ENCODE data around the gene KDM4E.

KDM4E gene

GRCh38 chr11:95067841-95068219, 42.8 kb downstream of the KDM4E start:
- peak overlapping the region; percentile 69 for H2AFZ ChIP-seq (ENCODE audit: low read depth)

GRCh38 chr11:95068549-95068948, 43.5 kb downstream of the KDM4E start:
- no peaks in the 10 kb centered on the region for H3K27me3 ChIP-seq (ENCODE audit: insufficient read depth, low read depth)
- peak overlapping the region; percentile 94 for H3K4me2 ChIP-seq
- H3K36me3 ChIP-seq (ENCODE audit: insufficient read depth): no peaks in the 10 kb centered on the region
- peaks cover 24% of the 10 kb centered on the region for H3K79me2 ChIP-seq (ENCODE audit: insufficient read depth, low read depth)
- peaks cover 16% of the 10 kb centered on the region for H3K4me1 ChIP-seq (ENCODE audit: low read depth, poor library complexity, severe bottlenecking)
- peak overlapping the region; percentile 84 for H3K27ac ChIP-seq
- H3K4me3 ChIP-seq (IDR thresholded peaks at IDR 0.05; ENCODE audit: insufficient read depth, low read depth, low read length): no peak overlapping the region
- no peak for TF ChIP-seq CTCF (conservative IDR thresholded peaks at IDR 0.05; ENCODE audit: low read depth, low read length)
- H3K9ac ChIP-seq: peak overlapping the region; percentile 88; the same call in 1 of the 2 replicates
- H4K20me1 ChIP-seq (ENCODE audit: insufficient read depth): no peaks in the 10 kb centered on the region
- H2AFZ ChIP-seq (ENCODE audit: low read depth): peak overlapping the region; percentile 69; the same call in 1 of the 2 replicates

More at GRCh38 chr11:95067841-95068219, 42.8 kb downstream of the KDM4E start:
- peak overlapping the region; percentile 63 for H3K4me2 ChIP-seq
- no peaks in the 10 kb centered on the region for H3K36me3 ChIP-seq (ENCODE audit: insufficient read depth)
- H3K27ac ChIP-seq: peak overlapping the region; percentile 84
- no peaks in the 10 kb centered on the region for H3K27me3 ChIP-seq (ENCODE audit: insufficient read depth, low read depth)
- no peak for TF ChIP-seq CTCF (conservative IDR thresholded peaks at IDR 0.05; ENCODE audit: low read depth, low read length)
- H4K20me1 ChIP-seq (ENCODE audit: insufficient read depth): no peaks in the 10 kb centered on the region
- H3K4me1 ChIP-seq (ENCODE audit: low read depth, poor library complexity, severe bottlenecking): peaks cover 16% of the 10 kb centered on the region
- peaks cover 24% of the 10 kb centered on the region for H3K79me2 ChIP-seq (ENCODE audit: insufficient read depth, low read depth)
- H3K9ac ChIP-seq: peak overlapping the region; percentile 88
- no peak overlapping the region for H3K4me3 ChIP-seq (IDR thresholded peaks at IDR 0.05; ENCODE audit: insufficient read depth, low read depth, low read length)

- no peaks in the 10 kb centered on the region for H4K20me1 ChIP-seq (ENCODE audit: insufficient read depth)
- no peak overlapping the region for H3K4me3 ChIP-seq (IDR thresholded peaks at IDR 0.05; ENCODE audit: insufficient read depth, low read depth, low read length)
- peaks cover 24% of the 10 kb centered on the region for H3K79me2 ChIP-seq (ENCODE audit: insufficient read depth, low read depth)
- no peak for TF ChIP-seq CTCF (conservative IDR thresholded peaks at IDR 0.05; ENCODE audit: low read depth, low read length)
- no peaks in the 10 kb centered on the region for H3K36me3 ChIP-seq (ENCODE audit: insufficient read depth)
- no peak overlapping the region for H3K4me2 ChIP-seq
- H3K27me3 ChIP-seq (ENCODE audit: insufficient read depth, low read depth): no peaks in the 10 kb centered on the region
- no peak overlapping the region for H3K27ac ChIP-seq
- H3K4me1 ChIP-seq (ENCODE audit: low read depth, poor library complexity, severe bottlenecking): peaks cover 18% of the 10 kb centered on the region
- H2AFZ ChIP-seq (ENCODE audit: low read depth): no peak overlapping the region
- H3K9ac ChIP-seq: no peak overlapping the region
Measured at GRCh38 chr11:95070471-95070870, 45.4 kb downstream of the KDM4E start.

GRCh38 chr11:95072948-95073347, 47.9 kb downstream of the KDM4E start:
- Histone ChIP-seq H3K27ac (no peak overlapping the region), H2AFZ (ENCODE audit: low read depth) (no peak overlapping the region), H4K20me1 (ENCODE audit: insufficient read depth) (no peaks in the 10 kb centered on the region), H3K27me3 (ENCODE audit: insufficient read depth, low read depth) (no peaks in the 10 kb centered on the region), H3K4me2 (no peak overlapping the region), H3K36me3 (ENCODE audit: insufficient read depth) (no peaks in the 10 kb centered on the region), H3K4me1 (ENCODE audit: low read depth, poor library complexity, severe bottlenecking) (peaks cover 34% of the 10 kb centered on the region), H3K4me3 (IDR thresholded peaks at IDR 0.05; ENCODE audit: insufficient read depth, low read depth, low read length) (no peak overlapping the region), H3K79me2 (ENCODE audit: insufficient read depth, low read depth) (peaks cover 21% of the 10 kb centered on the region), H3K9ac (no peak overlapping the region)
- no peak for TF ChIP-seq CTCF (conservative IDR thresholded peaks at IDR 0.05; ENCODE audit: low read depth, low read length)
